K562 (cell line): ENCODE data around the gene DBNDD2. TPM values are rescaled to one million over a fixed set of nuclear protein-coding genes. Genes with fewer than 3 reads are reported as not detected.
A peak's percentile ranks its signal among the peaks of the same experiment; 100 is the strongest.

Experiments used
- AFF4 ChIP-seq: sonication (generic); formaldehyde crosslinking; IDR thresholded peaks from 2 replicates; pipeline ENCODE4 v1.8.0; 2023; ENCODE audit warnings: mild to moderate bottlenecking, missing genetic modification reagents
- E2F6 ChIP-seq, 2 experiments: IDR thresholded peaks; 2 replicates each; pipeline ENCODE4 v1.6.1; 2011; ENCODE audit warnings: borderline replicate concordance in 1 of 2, control low read depth in 1 of 2, low read depth in 1 of 2, low read length in 1 of 2, mild to moderate bottlenecking in 1 of 2, mixed read lengths in 1 of 2, moderate library complexity in 1 of 2; ENCODE audit not compliant: insufficient read depth in 1 of 2, insufficient read length in 1 of 2, poor library complexity in 1 of 2, severe bottlenecking in 1 of 2; ENCODE audit errors: extremely low read depth in 1 of 2
- EP400 ChIP-seq: fragments of 450-650 bp; IDR thresholded peaks from 2 replicates; pipeline ENCODE4 v1.6.1; 2017; ENCODE audit warnings: antibody characterized with exemption, mild to moderate bottlenecking, moderate library complexity
- ESRRA ChIP-seq: fragments of 450-650 bp; IDR thresholded peaks from 2 replicates; pipeline ENCODE4 v1.6.1; 2014; ENCODE audit warnings: low read depth, mild to moderate bottlenecking, moderate library complexity, borderline replicate concordance
- FOS ChIP-seq: IDR thresholded peaks from 3 replicates; pipeline ENCODE4 v1.6.1; 2011; ENCODE audit not compliant: insufficient read length; ENCODE audit errors: extremely low read depth
- HBP1 ChIP-seq: fragments of 450-650 bp; formaldehyde crosslinking; IDR thresholded peaks from 2 replicates; pipeline ENCODE4 v1.4.0; 2022; ENCODE audit warnings: missing genetic modification characterization
- HDAC1 ChIP-seq, 2 experiments: fragments of 450-650 bp; IDR thresholded peaks; 2 replicates each; pipeline ENCODE4 v1.6.1; 2016 to 2017; ENCODE audit warnings: inconsistent platforms in 1 of 2, mild to moderate bottlenecking in 1 of 2, moderate library complexity in 1 of 2
- KAT7 ChIP-seq: sonication (generic); formaldehyde crosslinking; IDR thresholded peaks from 2 replicates; pipeline ENCODE4 v1.8.0; 2022; ENCODE audit warnings: missing genetic modification reagents, mild to moderate bottlenecking, borderline replicate concordance
- LEF1 ChIP-seq: fragments of 450-650 bp; IDR thresholded peaks from 2 replicates; pipeline ENCODE4 v1.6.1; 2016; ENCODE audit warnings: mild to moderate bottlenecking
- NFRKB ChIP-seq: fragments of 450-650 bp; IDR thresholded peaks from 2 replicates; pipeline ENCODE4 v1.6.1; 2016; ENCODE audit warnings: low read depth
- NR2C2 ChIP-seq, 2 experiments: fragments of 200-800 bp in 1 of 2; sonication (Bioruptor generic) in 1 of 2; sonication (generic) in 1 of 2; formaldehyde crosslinking in 1 of 2; IDR thresholded peaks; 2 replicates each; pipeline versions ENCODE4 v1.6.1 to v1.8.0; 2016 to 2022; ENCODE audit warnings: mild to moderate bottlenecking in 1 of 2, missing compliant biosample characterization in 1 of 2, missing genetic modification characterization in 1 of 2, missing genetic modification reagents in 1 of 2
- NRF1 ChIP-seq, 2 experiments: fragments of 450-650 bp; IDR thresholded peaks in 1 of 2; conservative IDR thresholded peaks in 1 of 2; 2 replicates each; pipeline ENCODE4 v1.6.1; 2014; ENCODE audit warnings: mild to moderate bottlenecking in 2 of 2
- POLR2AphosphoS5 ChIP-seq: IDR thresholded peaks from 2 replicates; pipeline ENCODE4 v1.6.1; 2011; ENCODE audit warnings: mild to moderate bottlenecking, low read depth, low read length, moderate library complexity; ENCODE audit not compliant: control insufficient read depth, insufficient read depth
- SMAD2 ChIP-seq: fragments of 150-350 bp; IDR thresholded peaks from 2 replicates; pipeline ENCODE4 v1.6.1; 2014; ENCODE audit warnings: low read depth, mild to moderate bottlenecking, low read length
- TCF3 ChIP-seq: sonication (generic); formaldehyde crosslinking; IDR thresholded peaks from 2 replicates; pipeline ENCODE4 v1.4.0; 2020; ENCODE audit warnings: mild to moderate bottlenecking, missing genetic modification reagents
- YBX1 ChIP-seq: fragments of 450-650 bp; IDR thresholded peaks from 2 replicates; pipeline ENCODE4 v1.7.1; 2016; ENCODE audit warnings: mild to moderate bottlenecking
- ZNF140 ChIP-seq: fragments of 250-450 bp; sonication (Bioruptor Pico); IDR thresholded peaks from 2 replicates; pipeline ENCODE4 v1.8.0; 2021; ENCODE audit warnings: moderate library complexity, mild to moderate bottlenecking, inconsistent platforms
- ZNF395 ChIP-seq: fragments of 200-800 bp; sonication (Bioruptor generic); IDR thresholded peaks from 2 replicates; pipeline ENCODE4 v1.6.1; 2017; ENCODE audit warnings: missing genetic modification characterization, missing compliant biosample characterization
- polyA plus RNA-seq, 8 experiments: library from polyadenylated mRNA; depleted of rRNA in 4 of 8; stranded (reverse) in 5 of 8; unstranded in 3 of 8; fragments of >200 nt; fragmentation: Nextera tagmentation in 2 of 8; fragmentation: Illumina TruSeq in 1 of 8; extraction: Ambion mirVana in 2 of 8; extraction: Trizol in 1 of 8; gene quantifications; 2 replicates each; pipeline versions ENCODE4 v1.2.1 to v1.2.3, GENCODE V29; 2011 to 2014; ENCODE audit warnings: inconsistent platforms in 1 of 8, missing spikeins in 1 of 8
- total RNA-seq, 7 experiments: library from RNA; depleted of rRNA in 6 of 7; stranded (reverse); fragments of >200 nt in 6 of 7; fragmentation: Illumina TruSeq in 2 of 7; extraction: Trizol in 2 of 7; gene quantifications; 2 replicates each; pipeline versions ENCODE4 v1.2.1 to v1.2.3, GENCODE V29; 2011 to 2021; ENCODE audit warnings: low replicate concordance in 1 of 7

DBNDD2 gene
- total and polyA plus RNA-seq, 9 of the 15 experiments (the other 6 are each of a cell fraction or from before 2014, with no cell fraction given) = 12.8 to 64.0 (median 35.8) TPM

- TF ChIP-seq EP400 (peak; percentile 85), ESRRA (peak; percentile 75), KAT7 (CRISPR knock-in tag) (peak; percentile 61; the same call in 1 of the 2 replicates), E2F6 (IDR thresholded peaks at IDR 0.05; ENCODE audit: borderline replicate concordance in 1 of 2, extremely low read depth in 1 of 2, insufficient read depth in 1 of 2, insufficient read length in 1 of 2, low read depth in 1 of 2, low read length in 1 of 2, poor library complexity in 1 of 2, severe bottlenecking in 1 of 2) (peak; percentile 54 to 56), POLR2AphosphoS5 (peak; percentile 80), ZNF140 (no peak), NRF1 (conservative IDR thresholded peaks at IDR 0.05 in 1 of 2, IDR thresholded peaks at IDR 0.05 in 1 of 2) (peak; percentile 92 to 93), TCF3 (CRISPR knock-in tag) (peak; percentile 13; the same call in 1 of the 2 replicates), HDAC1 (IDR thresholded peaks at IDR 0.05) (peak; percentile 43 to 97; a peak in 3 of 4 replicates), LEF1 (peak; percentile 19; the same call in 1 of the 2 replicates), HBP1 (CRISPR knock-in tag) (0 out of 2 replicates have a peak, but pooled peaks have one; percentile 39), NFRKB (peak; percentile 91), NR2C2 (CRISPR knock-in tag; IDR thresholded peaks at IDR 0.05) (no peak), NR2C2 (tag; IDR thresholded peaks at IDR 0.05) (peak; percentile 81), SMAD2 (no peak), FOS (peak; percentile 66), ZNF395 (CRISPR knock-in tag) (peak; percentile 69; the same call in 1 of the 2 replicates), AFF4 (CRISPR knock-in tag) (peak; percentile 68; the same call in 1 of the 2 replicates), YBX1 (no peak)
Measured at GRCh38 chr20:45415822-45416637, 7.9 kb downstream of the DBNDD2 start, which contains the start of gene PIGT (continued).
